GM21717 (cell line): Measurements from ENCODE around the gene CACNG3.
"Not testable (repeated sequence)": the region's sequence is repeated elsewhere in the genome, so short reads cannot be mapped to it uniquely, and the experiment has no call there.

ENCODE experiments used
- ATAC-seq: cut with Tn5 transposase; IDR thresholded peaks from one replicate; pipeline ENCODE4 v1.9.1; 2021; ENCODE audit warnings: mild to moderate bottlenecking, moderate library complexity; ENCODE audit not compliant: unreplicated experiment

The CACNG3 gene

DNA sequence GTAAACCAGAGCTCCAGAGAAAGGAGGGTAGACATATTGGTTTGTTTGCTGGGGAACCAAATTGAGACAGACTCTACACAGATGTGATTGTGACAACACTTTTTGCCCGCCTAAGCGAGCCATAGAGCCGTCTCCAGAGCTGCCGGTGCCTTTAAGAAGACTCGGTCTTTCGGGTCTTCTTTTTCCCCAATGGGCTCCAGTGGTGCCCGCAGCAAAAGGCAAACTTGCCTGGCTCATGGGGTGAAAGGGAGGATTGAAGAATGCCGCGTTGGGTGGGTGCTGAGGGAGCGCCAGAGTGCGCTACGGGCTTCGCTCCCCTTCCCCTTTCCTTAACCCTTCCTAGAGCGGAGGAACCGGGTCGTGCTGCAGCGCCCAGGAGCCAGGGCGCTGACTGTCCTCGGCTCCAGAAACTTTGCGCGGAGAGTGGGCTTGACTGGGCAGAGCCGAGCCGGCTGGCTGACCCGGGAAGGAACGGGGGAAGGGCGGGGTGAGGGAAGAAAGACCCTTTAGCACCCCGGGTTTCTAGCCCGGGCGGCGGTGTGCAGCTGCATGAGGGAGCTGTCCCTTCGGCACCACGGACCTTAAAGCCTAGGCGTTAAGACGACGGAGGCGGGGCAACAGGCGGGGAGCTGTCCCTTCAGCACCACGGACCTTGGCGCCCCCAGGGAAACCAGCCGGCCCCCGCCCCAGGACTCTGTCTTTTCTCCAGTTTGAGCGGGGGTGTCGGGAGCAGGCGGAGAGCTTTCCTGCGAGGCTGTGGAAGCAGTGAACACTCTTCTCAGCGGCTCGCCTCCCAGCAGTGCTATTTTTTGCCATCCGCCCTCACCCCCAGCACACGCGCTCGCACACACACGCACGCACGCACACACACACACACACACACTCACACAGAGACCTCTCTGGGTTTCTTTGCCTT, at the start of gene CACNG3:
CACNG3 (plus strand) TSS at position 880 of the 916 bp plus-strand sequence. CDS start 420 bp downstream, outside the sequence.
- no peak for ATAC-seq

DNA sequence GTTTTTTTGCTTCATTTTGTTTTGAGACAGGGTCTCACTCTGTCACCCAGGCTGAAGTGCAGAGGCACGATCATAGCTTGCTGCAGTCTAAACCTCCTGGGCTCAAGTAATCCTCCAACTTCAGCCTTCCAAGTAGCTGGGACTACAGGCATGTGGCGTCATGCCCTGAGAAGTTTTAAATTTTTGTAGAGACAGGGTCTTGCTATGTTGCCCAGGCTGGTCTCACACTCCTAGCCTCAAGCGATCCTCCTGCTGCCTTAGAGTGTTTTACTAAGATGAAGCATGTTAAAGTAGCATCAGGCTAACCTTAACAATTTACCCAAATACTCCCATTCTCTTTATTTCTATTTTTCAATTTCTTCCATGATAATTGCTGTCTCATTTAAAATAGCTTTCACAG, 49.2 kb upstream of the CACNG3 start:
- no peak for ATAC-seq

DNA sequence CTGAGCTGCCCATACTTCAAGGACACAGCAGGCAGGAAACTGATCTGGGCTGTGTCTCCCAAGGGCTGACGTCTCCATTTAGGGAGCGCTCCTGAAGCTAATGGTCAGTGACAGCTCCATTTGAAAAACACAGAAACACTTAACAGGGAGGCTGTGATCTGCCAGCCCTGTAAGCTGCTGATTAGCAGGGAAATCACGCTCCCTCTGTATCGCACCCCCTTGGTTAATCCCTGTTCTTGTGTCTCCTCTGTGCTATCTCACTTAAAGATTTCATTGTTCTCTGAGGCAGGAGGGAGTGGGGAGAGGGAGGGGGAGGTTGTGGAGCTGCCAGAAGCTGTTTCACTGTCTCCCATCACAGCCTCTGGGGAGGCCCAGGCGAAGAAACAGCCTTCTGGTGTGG, 47.4 kb upstream of the CACNG3 start:
- no peak for ATAC-seq

DNA sequence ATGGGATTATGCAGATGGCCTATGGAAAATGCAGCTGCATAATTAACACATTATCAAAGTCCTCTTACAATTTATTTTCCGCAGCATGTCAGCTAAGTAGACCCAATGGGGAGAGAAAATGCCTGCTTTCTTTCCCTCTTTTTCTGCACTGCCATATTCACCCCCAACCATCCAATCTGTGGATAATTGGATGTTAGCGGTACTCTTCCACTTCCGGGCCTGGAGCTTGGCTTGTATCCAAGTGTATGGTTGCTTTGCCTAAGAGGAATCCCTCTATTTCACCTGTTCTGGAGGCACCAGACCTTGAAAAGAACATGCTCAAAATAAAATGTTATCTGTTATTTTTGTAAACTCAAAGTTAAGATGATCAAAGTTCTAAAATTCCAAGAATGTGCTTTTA, 41.1 kb upstream of the CACNG3 start:
- no peak for ATAC-seq

DNA sequence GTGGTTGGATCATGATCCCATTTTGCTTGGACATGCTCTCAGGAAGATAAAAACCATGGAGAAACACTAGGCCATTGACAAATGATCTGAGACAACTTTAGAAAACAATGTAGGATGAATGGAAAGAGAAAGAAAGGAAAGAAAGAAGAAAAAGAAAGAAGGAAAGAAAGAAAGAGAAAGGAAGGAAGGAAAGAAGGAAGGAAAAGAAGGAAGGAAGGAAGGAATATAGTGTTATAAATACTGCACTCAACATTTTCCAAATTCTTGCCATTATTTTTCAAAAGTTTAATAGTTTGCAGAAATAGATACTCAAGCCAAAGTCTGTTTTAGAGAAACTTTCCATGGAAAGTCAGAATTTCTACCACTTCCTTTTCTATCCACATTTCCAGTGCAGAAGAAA, 39.2 kb upstream of the CACNG3 start:
- no peak for ATAC-seq

DNA sequence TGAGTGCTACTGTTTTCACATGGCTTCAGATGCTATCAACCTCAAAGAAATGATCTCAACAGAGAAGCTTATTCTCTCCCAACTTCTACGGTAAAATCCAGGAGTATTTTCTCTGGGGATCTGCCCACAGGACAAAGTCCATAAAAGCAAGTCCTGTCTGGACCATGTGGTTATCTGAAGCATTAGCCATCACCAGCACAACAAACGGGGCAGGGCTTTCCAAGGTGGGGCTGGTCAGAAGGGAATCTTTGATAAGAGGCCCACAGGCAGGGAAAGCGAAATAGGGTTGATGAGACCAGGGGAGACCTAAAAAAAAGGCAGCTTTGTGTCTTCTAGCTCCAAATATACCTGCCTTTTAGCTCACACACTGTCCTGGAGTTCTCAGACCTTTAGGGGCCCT, 38.7 kb upstream of the CACNG3 start:
- ATAC-seq = no peak

DNA sequence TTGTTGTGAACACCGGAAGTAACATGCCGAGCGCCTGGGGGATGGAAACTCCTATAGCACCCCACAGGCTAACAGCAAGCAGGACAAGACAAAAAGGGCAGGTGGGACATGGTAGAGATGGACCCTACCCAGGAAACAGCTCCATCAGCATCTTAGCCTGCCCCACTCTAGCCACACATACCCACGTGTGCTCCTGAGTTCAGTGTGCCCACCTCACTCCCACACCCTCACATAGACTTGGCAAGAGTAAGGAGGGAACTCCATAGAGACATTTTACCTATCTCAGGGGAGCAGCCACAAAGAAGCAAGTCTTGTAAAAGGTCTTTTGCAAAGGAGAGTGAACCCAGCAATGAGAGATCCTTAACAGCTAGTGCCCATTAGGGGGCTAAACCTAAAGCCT, 37.8 kb upstream of the CACNG3 start:
- no peak for ATAC-seq

DNA sequence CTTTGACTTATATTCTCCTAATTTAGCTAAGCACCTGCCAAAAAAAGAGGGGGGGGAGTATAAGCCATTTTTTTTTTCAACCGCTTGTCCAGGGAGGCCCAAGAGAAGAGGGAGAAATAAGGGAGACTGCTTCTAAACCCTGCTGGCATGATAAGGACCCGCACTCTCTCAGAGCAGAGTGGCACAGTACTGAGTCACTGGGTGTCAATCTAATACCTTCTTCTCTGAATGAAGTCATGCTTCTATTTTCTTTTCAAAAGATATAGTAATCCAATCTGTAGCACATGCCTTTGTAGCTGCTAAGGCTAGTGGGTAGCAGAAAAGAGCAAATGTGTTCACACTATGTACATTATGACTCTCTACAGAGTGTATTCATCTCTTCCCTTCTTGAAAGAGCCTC, 34.9 kb upstream of the CACNG3 start:
- ATAC-seq = no peak

DNA sequence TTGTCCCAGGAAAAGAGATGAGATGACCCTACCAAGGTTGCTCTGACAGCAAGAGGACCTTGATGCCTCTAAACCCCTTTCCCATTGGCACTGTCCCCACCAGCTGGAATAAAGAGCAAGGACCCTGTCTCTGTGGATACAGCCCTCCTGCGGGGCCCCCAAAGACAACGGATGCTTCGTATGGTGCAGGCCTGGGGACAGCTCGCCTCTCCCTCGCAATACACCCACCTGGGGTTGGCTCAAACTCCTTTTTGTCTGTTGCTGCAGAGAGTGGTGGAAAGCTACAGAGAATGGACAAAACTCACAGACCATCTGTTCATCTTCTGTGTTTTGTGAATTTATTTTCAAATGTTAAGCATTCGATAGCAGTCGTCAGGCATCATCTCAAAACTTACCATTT, 27.6 kb upstream of the CACNG3 start:
- no peak for ATAC-seq

DNA sequence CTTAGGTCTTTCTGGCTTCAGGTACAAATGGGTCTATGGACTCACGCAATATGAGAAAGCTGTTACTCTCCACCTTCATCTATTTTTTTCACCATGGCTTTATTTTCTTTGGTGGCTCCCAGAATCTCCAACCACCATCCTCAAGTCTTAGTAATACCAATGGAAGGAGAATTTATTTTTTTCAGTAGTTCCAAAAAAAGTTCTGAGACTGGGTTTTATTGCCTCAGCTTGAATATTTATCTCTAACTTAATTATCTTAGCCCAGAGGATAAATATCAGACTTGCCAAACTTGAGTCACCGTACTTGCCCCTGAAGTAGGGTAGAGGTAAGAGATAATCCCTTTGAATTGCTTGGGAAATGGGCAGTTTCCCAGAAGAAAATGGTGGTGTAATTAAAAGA, 23.2 kb upstream of the CACNG3 start:
- ATAC-seq = no peak

DNA sequence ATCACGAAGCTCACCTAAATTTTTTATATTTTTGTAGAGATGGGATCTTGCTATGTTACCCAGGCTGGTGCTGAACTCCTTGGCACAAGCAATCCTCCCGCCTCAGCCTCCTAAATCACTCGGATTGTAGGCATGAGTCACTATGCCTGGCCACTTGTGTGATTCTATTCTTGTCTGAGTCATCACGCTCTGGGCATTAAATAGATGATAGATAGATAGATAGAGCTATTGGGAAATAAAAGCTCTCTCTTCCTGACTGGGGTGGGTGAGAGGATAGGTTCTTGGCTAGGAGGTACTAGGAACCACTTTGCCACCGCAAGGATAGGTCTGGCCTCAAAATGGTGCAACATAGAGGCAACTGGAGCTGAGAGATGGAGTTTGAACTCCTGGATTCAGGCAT, 21.4 kb upstream of the CACNG3 start:
- no peak for ATAC-seq

DNA sequence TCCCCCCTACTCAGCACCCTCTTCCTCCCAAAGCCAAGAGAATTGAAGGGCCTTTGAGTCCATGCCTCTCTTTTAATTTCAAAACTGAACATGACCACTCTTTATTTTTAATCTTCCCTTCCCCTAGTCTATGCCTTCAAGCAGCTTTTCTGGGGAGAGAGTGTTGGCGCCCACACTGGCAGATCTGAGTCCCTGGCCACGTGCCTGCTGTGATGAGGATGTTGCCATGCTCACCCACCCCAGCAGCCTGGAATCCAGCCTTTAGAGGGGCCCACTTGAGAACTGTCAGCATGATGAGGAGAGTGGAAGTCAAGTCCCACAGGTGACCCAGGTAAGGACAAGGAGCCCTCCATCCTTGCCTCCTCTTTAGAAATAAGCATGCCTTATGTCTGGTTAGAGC, 20.3 kb upstream of the CACNG3 start:
- ATAC-seq = no peak

DNA sequence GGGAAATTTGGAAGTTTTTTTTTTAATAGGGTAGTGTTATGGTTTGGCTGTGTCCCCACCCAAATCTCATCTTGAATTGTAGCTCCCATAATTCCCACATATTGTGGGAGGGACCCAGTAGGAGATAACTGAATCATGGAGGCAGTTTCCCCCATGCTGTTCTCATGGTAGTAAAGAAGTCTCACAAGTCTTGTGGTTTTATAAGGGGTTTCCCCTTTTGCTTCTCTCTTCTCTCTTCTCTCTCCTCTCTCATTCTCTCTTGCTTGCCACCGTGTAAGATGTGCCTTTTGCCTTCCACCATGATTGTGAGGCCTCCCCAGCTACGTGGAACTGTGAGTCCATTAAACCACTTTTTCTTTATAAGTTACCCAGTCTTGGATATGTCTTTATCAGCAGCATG, 17.3 kb upstream of the CACNG3 start:
- ATAC-seq = not testable (repeated sequence)

DNA sequence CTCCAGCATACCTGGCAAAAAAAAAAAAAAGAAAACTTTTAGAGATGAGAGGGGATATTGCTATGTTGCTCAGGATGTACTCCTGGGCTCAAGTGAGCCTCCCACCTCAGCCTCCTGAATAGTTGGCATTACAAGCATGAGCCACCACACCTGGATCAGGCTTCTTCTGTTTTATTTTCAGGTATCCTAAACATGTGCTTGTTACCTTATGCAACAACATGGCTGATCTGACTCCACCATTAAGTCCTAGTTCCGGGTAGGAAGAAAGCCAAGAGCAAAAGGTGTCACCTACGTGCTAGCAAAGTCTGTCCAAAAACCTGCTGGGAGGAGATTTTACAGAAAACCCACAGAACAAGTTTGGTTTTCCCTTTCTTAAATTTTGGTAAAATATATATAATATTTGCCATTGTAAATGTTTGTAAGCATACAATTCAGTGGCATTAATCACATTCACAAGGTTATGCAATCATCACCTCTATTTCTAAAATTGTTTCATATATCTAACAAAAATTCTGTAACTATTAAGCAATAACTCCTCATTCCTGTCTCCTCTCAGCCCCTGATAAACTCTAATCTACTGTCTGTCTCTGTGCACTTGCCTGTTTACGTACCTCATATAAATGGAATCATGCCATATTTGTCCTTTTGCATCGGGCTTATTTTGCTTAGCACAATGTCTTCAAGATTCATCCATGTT, 9.1 kb upstream of the CACNG3 start:
- no peak for ATAC-seq

DNA sequence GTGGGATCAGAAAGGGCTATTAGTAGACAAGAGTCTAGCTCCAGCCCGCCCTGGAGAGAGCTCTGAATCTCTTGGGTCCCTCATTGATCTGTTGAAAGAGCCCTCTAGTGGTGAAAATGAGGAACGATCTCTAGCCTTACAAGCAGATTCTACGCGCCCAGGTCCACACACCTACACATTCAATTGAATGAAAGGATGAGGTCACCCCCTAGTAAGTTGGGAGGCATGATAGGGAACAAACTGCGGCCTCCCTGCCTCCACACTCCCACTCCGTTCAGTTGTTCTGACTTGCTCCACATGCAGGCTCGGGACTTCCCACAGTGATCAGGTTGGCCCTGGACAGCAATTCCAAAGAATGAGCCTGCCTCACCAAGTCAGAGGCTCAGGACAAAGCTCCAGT, 2.9 kb upstream of the CACNG3 start:
- ATAC-seq = no peak

DNA sequence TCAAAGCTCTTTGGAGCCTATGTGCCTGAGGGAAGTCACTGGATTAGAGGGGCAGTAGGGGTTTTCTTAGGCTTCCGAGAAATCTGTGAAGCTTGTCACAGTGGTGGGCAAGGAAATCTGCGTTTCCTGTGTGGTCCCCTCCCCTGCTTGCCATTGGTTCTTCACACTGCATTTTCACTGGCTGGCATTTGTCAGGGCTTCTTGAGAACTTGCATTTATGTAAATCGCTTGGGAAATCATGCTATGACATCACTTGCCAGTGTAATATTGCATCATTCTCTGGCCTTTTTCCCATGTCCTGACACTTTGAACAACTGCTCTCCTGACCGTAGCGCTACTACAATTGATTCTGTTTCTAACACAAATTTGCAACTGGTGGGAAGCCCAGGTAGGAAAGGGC, 1.8 kb downstream of the CACNG3 start:
- no peak for ATAC-seq

DNA sequence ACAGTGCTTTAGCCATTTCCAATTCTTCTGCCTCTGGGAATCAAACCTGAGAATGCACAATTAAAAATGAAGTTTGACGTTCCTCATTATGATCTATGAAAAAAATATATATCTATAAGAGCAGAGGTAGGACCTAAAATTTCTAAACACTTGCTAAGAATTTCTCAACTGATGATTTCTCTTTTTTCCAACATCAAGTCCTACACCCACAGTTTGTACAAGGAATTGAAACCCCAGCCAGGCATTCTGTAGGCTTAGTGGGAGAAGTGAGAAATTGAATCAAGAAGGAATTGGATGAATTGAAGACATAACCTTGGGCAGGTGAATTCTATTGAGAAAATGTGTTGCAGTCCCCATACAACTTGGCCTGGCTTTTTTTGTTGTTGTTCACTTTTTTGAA, 2.7 kb downstream of the CACNG3 start:
- no peak for ATAC-seq

DNA sequence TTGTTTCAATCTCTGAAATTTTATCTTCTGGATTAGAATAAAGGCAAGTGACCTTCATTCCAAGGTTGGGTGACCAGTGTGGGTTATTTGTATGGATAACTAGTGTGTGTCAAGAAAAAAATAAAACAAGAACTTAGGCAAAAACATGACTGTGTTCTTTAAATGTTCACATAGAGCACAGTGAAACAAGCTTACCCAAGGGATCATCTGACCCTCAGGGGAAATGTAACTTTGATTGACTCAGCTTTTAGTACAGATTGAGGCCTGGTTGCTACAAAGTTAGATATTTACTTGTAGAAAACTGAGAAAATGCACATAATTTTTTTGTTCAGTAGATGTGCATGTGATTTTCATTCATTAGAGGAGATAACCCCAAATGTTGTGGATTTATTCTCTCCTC, 6.7 kb downstream of the CACNG3 start:
- no peak for ATAC-seq

DNA sequence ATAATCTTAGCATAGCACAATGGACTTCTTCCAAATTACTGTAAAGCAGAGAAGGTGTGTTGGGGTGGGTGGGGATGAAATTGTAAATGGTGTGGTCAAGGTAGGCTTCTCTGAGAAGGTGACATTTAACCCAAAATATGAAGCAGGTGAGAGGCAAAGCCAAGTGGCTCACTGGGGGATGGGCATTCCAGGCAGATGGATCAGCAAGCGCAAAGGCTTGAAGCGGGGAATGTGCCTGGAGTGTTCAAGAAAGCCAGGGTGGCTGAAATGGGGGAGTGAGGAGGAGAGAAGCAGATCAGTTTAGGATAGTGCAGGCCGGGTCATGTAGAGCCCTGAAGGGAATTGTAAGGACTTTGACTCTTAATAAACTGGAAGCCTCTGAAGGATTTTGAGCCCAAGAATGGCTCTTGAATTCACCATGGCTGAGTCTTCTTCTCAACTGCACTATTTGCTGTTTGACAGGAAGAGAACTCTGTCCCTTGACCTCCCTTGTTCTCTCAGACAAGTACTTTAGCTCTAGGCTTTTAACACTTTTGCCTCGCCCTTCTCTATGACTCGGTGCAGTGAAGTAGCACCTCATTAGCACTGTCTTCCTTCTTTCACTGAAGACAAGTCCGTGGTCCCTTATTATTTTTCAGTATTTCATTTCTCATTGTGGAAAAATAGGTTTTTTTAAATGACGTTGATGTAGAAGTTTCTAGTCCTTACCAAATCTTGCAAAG, 14.7 kb downstream of the CACNG3 start:
- no peak for ATAC-seq

DNA sequence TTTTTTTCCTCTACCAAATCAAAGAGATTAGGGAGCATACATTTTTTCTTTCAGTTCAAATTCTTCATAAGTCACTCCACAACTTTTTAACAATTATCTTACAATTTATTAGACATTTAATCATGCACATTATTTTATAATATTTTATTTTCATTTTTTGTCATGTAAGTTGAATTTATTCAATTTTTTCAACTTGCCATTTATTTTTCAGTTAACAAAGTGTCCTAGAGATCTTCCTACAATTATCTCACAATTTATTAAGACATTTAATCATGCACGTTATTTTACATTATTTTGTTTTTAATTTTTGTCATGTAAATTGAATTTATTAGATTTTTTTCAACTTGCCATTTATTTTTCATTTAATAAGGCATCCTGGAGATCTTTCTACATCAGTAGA, 16.2 kb downstream of the CACNG3 start:
- no peak for ATAC-seq

DNA sequence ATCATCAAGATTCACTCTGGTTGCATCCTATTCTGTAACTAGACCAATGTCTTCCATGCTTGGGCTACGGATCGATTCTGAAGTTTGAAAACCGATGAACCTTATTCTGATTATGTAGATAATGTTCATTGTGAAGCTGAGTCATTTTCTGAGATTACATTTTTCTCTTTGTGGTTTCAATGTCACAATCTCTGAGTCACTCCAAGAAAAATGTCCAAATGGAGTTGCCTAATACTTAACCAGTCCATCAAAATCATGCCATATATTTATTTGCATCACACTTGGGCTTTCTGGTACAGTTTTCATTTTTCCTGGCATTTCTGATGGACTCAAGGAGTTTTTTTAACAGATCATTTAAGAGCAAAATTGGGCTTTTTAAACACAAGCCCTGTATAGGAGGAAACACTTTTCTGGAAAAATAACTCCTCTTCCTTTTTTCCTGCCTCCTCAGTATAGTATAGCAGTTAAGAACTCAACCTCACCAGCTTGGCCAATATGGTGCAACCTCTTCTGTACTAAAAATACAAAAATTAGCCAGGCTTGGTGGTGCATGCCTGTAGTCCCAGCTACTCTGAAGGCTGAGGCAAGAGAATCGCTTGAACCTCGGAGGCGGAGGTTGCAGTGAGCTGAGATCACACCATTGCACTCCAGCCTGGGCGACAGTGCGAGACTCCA, 17.5 kb downstream of the CACNG3 start:
- ATAC-seq = no peak
